OCI-LY3 (cell line): Measurements from ENCODE around the gene OR4E1.

Source experiments
- H2AFZ ChIP-seq: fragments of 200-600, 300-600 bp; shearing (Covaris generic); 2 replicates; pipeline ENCODE4 v1.6.0; 2014; ENCODE audit warnings: antibody characterized with exemption, low read depth, low read length
- H3K27ac ChIP-seq: fragments of 200-600, 300-600 bp; sonication (generic); 2 replicates; pipeline ENCODE4 v1.5.1; 2014; ENCODE audit warnings: mild to moderate bottlenecking, low read length, moderate library complexity, mixed read lengths
- H3K27me3 ChIP-seq: fragments of 200-600, 300-600 bp; sonication (generic); 2 replicates; pipeline ENCODE4 v1.6.1; 2014; ENCODE audit warnings: low read depth, low read length, mixed read lengths
- H3K36me3 ChIP-seq: fragments of 200-600, 300-600 bp; sonication (generic); replicated peaks from 2 replicates; pipeline ENCODE3; 2014; ENCODE audit warnings: low read depth, low read length, mixed read lengths
- H3K4me1 ChIP-seq: fragments of 300-600, 200-600 bp; sonication (generic); 2 replicates; pipeline ENCODE4 v1.6.1; 2014; ENCODE audit warnings: low read length, mixed read lengths
- H3K4me2 ChIP-seq: fragments of 200-600, 300-600 bp; sonication (generic); 2 replicates; pipeline ENCODE4 v1.6.1; 2014; ENCODE audit warnings: low read length, mixed read lengths
- H3K4me3 ChIP-seq: fragments of 300-600, 200-600 bp; sonication (generic); 2 replicates; pipeline ENCODE4 v1.5.1; 2014; ENCODE audit warnings: antibody characterized with exemption, mild to moderate bottlenecking, low read length, moderate library complexity
- H3K79me2 ChIP-seq: fragments of 300-600, 200-600 bp; shearing (Covaris generic); 2 replicates; pipeline ENCODE4 v1.6.1; 2014; ENCODE audit warnings: mild to moderate bottlenecking, low read length, mixed read lengths
- H3K9ac ChIP-seq: fragments of 300-600, 200-600 bp; shearing (Covaris generic); 2 replicates; pipeline ENCODE4 v1.6.0; 2014; ENCODE audit warnings: mild to moderate bottlenecking, low read length, moderate library complexity
- H3K9me3 ChIP-seq: fragments of 200-600, 300-600 bp; shearing (Covaris generic); 2 replicates; pipeline ENCODE4 v1.6.1; 2014; ENCODE audit warnings: low read length, mixed read lengths; ENCODE audit not compliant: insufficient read depth
- H4K20me1 ChIP-seq: fragments of 200-600, 300-600 bp; sonication (generic); 2 replicates; pipeline ENCODE4 v1.6.1; 2016; ENCODE audit warnings: low read length, mixed read lengths; ENCODE audit not compliant: insufficient read depth
- EZH2phosphoT487 ChIP-seq: fragments of 200-600 bp; shearing (Covaris generic); IDR thresholded peaks from 2 replicates; pipeline ENCODE4 v1.6.1; 2018; ENCODE audit warnings: antibody characterized with exemption, mixed run types, low read depth
- TF ChIP-seq, protein P1 (sequence below): fragments of 200-600, 300-600 bp; sonication (generic); IDR thresholded peaks from 2 replicates; pipeline ENCODE4 v1.5.1; 2014; ENCODE audit warnings: antibody characterized with exemption, low read length, low read depth

The OR4E1 gene

DNA sequence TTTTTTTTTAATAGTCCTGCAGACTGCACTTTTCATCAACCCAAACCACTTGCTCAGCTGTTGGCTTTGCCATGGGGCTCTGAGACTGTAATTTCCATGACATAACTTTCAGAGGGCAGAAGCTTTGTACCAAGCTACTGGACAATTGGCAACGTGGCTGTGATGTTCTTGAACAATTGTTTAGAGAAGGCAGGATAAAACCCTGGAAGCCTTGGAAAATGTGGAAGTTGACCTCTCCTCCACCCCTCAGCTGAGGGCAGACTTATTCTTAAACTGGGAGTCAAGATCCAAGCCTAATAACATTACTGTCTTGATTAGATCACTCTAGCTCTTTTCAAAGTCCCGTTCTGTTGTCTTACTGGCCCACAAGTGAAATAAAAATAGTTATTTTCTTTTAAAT lies 2.2 kb downstream of the OR4E1 start:
- Histone ChIP-seq H4K20me1 (no peaks in the 10 kb centered on the region), H3K27ac (no peak overlapping the region), H3K4me3 (no peak overlapping the region), H2AFZ (no peak overlapping the region), H3K4me2 (no peak overlapping the region), H3K4me1 (no peaks in the 10 kb centered on the region), H3K9ac (no peak overlapping the region), H3K27me3 (peaks cover 55% of the 10 kb centered on the region), H3K36me3 (no peaks in the 10 kb centered on the region), H3K9me3 (no peaks in the 10 kb centered on the region), H3K79me2 (no peaks in the 10 kb centered on the region)
- TF ChIP-seq, protein P1, sequence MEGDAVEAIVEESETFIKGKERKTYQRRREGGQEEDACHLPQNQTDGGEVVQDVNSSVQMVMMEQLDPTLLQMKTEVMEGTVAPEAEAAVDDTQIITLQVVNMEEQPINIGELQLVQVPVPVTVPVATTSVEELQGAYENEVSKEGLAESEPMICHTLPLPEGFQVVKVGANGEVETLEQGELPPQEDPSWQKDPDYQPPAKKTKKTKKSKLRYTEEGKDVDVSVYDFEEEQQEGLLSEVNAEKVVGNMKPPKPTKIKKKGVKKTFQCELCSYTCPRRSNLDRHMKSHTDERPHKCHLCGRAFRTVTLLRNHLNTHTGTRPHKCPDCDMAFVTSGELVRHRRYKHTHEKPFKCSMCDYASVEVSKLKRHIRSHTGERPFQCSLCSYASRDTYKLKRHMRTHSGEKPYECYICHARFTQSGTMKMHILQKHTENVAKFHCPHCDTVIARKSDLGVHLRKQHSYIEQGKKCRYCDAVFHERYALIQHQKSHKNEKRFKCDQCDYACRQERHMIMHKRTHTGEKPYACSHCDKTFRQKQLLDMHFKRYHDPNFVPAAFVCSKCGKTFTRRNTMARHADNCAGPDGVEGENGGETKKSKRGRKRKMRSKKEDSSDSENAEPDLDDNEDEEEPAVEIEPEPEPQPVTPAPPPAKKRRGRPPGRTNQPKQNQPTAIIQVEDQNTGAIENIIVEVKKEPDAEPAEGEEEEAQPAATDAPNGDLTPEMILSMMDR: no peak
- no peak for TF ChIP-seq EZH2phosphoT487

DNA sequence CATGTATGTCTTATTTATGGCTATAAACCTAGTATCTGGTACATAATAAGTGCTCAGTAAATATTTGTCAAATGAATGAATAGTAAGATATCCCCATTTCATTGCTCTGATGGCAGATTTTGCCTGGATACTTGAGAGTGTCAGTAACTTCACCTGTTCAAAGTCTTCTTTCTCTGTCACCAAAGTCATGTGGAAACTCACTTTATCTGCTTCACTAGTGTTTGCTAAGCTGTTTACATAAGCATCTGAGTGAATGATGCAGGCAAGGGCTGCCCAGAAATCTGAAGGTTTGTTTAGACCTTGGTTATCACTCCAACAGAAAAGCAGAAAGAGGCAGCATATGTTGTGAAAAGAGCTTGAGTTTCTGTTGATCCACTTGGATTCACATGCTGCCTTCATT lies 4.3 kb downstream of the OR4E1 start:
- H3K79me2 ChIP-seq: no peaks in the 10 kb centered on the region
- no peaks in the 10 kb centered on the region for H3K36me3 ChIP-seq
- H3K4me3 ChIP-seq: no peak overlapping the region
- H3K27ac ChIP-seq: no peak overlapping the region
- H3K9ac ChIP-seq: no peak overlapping the region
- H3K27me3 ChIP-seq: peaks cover 55% of the 10 kb centered on the region
- no peaks in the 10 kb centered on the region for H4K20me1 ChIP-seq
- no peaks in the 10 kb centered on the region for H3K9me3 ChIP-seq
- no peak overlapping the region for H3K4me2 ChIP-seq
- H3K4me1 ChIP-seq: no peaks in the 10 kb centered on the region
- TF ChIP-seq, protein P1: no peak
- no peak for TF ChIP-seq EZH2phosphoT487
- no peak overlapping the region for H2AFZ ChIP-seq

DNA sequence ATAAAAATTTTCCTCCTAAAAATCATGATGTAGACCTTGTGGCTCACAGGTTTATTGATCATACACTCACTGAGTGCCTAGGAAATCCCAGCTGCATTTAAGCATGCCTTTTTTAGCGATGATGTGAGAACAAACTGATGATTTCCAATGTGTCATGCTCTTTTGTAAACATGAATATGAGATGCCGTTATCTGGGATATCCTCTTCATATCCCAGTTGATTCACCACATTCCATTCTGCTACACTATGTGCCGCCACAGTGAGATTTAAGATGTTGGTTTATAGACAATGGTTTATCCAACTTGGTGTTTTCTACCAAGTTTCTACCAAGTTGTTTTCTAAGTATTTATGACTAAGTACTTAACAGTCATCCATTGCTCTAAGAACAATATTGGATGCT lies 5.2 kb downstream of the OR4E1 start:
- Histone ChIP-seq H3K79me2 (no peaks in the 10 kb centered on the region), H3K4me1 (no peaks in the 10 kb centered on the region), H2AFZ (no peak overlapping the region), H3K9me3 (no peaks in the 10 kb centered on the region), H3K9ac (no peak overlapping the region), H3K4me2 (no peak overlapping the region), H3K36me3 (no peaks in the 10 kb centered on the region), H3K27ac (no peak overlapping the region), H4K20me1 (no peaks in the 10 kb centered on the region), H3K27me3 (peaks cover 55% of the 10 kb centered on the region), H3K4me3 (no peak overlapping the region)
- TF ChIP-seq, protein P1: no peak
- TF ChIP-seq EZH2phosphoT487: no peak

DNA sequence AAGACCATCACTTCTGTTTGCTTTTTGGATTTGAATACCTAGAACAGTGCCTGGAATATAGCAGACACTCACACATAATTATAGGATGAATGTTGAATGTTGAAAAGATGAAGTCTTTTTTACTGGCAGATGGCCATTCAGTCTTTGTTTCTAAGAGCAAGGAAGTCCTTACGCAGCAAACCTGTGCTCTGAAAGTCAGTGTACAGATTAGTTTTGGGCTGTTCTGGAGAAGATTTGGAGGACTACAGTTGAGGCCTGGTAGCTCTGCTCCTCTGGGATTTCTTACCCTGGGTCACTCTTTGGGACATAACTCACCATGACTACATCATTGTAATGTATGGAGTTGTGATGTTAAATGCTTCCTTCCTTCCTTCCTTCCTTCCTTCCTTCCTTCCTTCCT lies 16.6 kb downstream of the OR4E1 start:
- peaks cover 22% of the 10 kb centered on the region for H3K27me3 ChIP-seq
- H3K79me2 ChIP-seq: no peaks in the 10 kb centered on the region
- no peak overlapping the region for H2AFZ ChIP-seq
- H4K20me1 ChIP-seq: no peaks in the 10 kb centered on the region
- no peak overlapping the region for H3K4me2 ChIP-seq
- H3K27ac ChIP-seq: no peak overlapping the region
- no peak overlapping the region for H3K4me3 ChIP-seq
- no peaks in the 10 kb centered on the region for H3K9me3 ChIP-seq
- H3K9ac ChIP-seq: no peak overlapping the region
- no peaks in the 10 kb centered on the region for H3K4me1 ChIP-seq
- TF ChIP-seq EZH2phosphoT487: no peak
- no peaks in the 10 kb centered on the region for H3K36me3 ChIP-seq

DNA sequence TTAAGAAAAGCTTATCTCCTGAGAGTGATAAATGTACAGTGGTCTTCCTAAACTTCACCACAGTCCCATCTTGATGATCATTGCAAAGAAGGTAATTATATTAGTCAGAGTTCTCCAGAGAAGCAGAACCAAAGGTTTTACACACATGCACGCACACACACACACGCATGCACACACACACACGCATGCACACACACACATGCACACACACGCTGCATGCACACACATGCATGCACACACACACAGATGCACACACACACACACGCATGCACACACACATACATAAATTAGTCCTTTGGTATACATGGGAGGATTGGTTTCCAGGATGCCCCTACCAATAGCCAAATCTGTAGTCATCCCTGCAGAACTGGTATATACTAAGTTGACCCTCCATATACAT lies 19.4 kb downstream of the OR4E1 start:
- Histone ChIP-seq H2AFZ (no peak overlapping the region), H3K36me3 (no peaks in the 10 kb centered on the region), H3K4me2 (no peak overlapping the region), H3K27ac (no peak overlapping the region), H3K9ac (no peak overlapping the region), H3K9me3 (no peaks in the 10 kb centered on the region), H3K4me3 (no peak overlapping the region), H3K79me2 (no peaks in the 10 kb centered on the region), H3K27me3 (peaks cover 26% of the 10 kb centered on the region), H3K4me1 (no peaks in the 10 kb centered on the region), H4K20me1 (no peaks in the 10 kb centered on the region)
- TF ChIP-seq, protein P1: no peak
- no peak for TF ChIP-seq EZH2phosphoT487
